GM19395 (cell line): ENCODE measurements around the gene MGAT5B.

Experiments
- ATAC-seq: cut with Tn5 transposase; IDR thresholded peaks from one replicate; pipeline ENCODE4 v1.9.1; 2021; ENCODE audit warnings: mild to moderate bottlenecking, moderate library complexity; ENCODE audit not compliant: unreplicated experiment

The MGAT5B gene

GRCh38 chr17:76902476-76902875, 34.3 kb downstream of the MGAT5B start:
- ATAC-seq: no peak

GRCh38 chr17:76903631-76904030, 35.4 kb downstream of the MGAT5B start:
- no peak for ATAC-seq

GRCh38 chr17:76904116-76904515, 35.9 kb downstream of the MGAT5B start:
- no peak for ATAC-seq

- no peak for ATAC-seq
Observed at GRCh38 chr17:76905036-76905435, 36.8 kb downstream of the MGAT5B start.

- no peak for ATAC-seq
Observed at GRCh38 chr17:76905836-76906235, 37.6 kb downstream of the MGAT5B start.

- no peak for ATAC-seq
Observed at GRCh38 chr17:76906463-76906862, 38.3 kb downstream of the MGAT5B start.

- ATAC-seq: no peak
Observed at GRCh38 chr17:76907352-76907751, 39.1 kb downstream of the MGAT5B start.

- ATAC-seq: no peak
Observed at GRCh38 chr17:76909971-76910760, 42.0 kb downstream of the MGAT5B start.

GRCh38 chr17:76911299-76912017, 43.3 kb downstream of the MGAT5B start:
- no peak for ATAC-seq

- ATAC-seq: no peak
Observed at GRCh38 chr17:76912421-76913164, 44.4 kb downstream of the MGAT5B start.

GRCh38 chr17:76914937-76915336, 46.7 kb downstream of the MGAT5B start:
- ATAC-seq: no peak

- ATAC-seq: no peak
Observed at GRCh38 chr17:76915840-76916510, 47.8 kb downstream of the MGAT5B start.

GRCh38 chr17:76917829-76918228, 49.6 kb downstream of the MGAT5B start:
- no peak for ATAC-seq

- no peak for ATAC-seq
Observed at GRCh38 chr17:76918811-76919210, 50.6 kb downstream of the MGAT5B start.

- no peak for ATAC-seq
Observed at GRCh38 chr17:76920364-76921139, 52.3 kb downstream of the MGAT5B start.

GRCh38 chr17:76921340-76922036, 53.3 kb downstream of the MGAT5B start:
- ATAC-seq: no peak

GRCh38 chr17:76922084-76922483, 53.9 kb downstream of the MGAT5B start:
- ATAC-seq: no peak

- ATAC-seq: no peak
Observed at GRCh38 chr17:76922967-76923366, 54.8 kb downstream of the MGAT5B start.

GRCh38 chr17:76923491-76923890, 55.3 kb downstream of the MGAT5B start:
- no peak for ATAC-seq
